DND-41 (cell line): Measurements from ENCODE around the gene IBSP.

Experiments used
- ATAC-seq: fragments of 200-7000 bp; cut with Tn5 transposase; 3 replicates; pipeline ENCODE4 v1.9.1; 2021; ENCODE audit warnings: low read depth; ENCODE audit not compliant: insufficient read depth
- DNase-seq: peaks from one replicate; pipeline ENCODE4 v3.0.0-alpha.2; 2020
- H2AFZ ChIP-seq: 2 replicates; pipeline ENCODE4 v1.6.0; 2012; ENCODE audit warnings: low read depth, low read length
- H3K27ac ChIP-seq: 2 replicates; pipeline ENCODE4 v1.5.1; 2012; ENCODE audit warnings: low read length, inconsistent platforms
- H3K27me3 ChIP-seq: fragments of 200-600 bp; sonication (generic); 2 replicates; pipeline ENCODE4 v1.6.0; 2012; ENCODE audit warnings: low read length, mild to moderate bottlenecking, inconsistent platforms; ENCODE audit not compliant: insufficient read depth, poor library complexity
- H3K36me3 ChIP-seq: 2 replicates; pipeline ENCODE4 v1.5.1; 2012; ENCODE audit warnings: low read length, inconsistent platforms; ENCODE audit not compliant: insufficient read depth
- H3K4me1 ChIP-seq: 2 replicates; pipeline ENCODE4 v1.5.1; 2012; ENCODE audit warnings: mild to moderate bottlenecking, low read length; ENCODE audit not compliant: insufficient read depth
- H3K4me2 ChIP-seq: 2 replicates; pipeline ENCODE4 v1.6.0; 2012; ENCODE audit warnings: mild to moderate bottlenecking, moderate library complexity, low read length, inconsistent platforms; ENCODE audit not compliant: insufficient read depth
- H3K4me3 ChIP-seq, 2 experiments: fragments of 200-600 bp in 1 of 2; shearing (Covaris generic) in 1 of 2; 2 replicates each; pipeline ENCODE4 v1.5.1; 2012 to 2016; ENCODE audit warnings: inconsistent platforms in 2 of 2, low read length in 2 of 2, mild to moderate bottlenecking in 2 of 2, low read depth in 1 of 2, moderate library complexity in 1 of 2
- H3K79me2 ChIP-seq: 2 replicates; pipeline ENCODE4 v1.6.0; 2012; ENCODE audit warnings: low read length, inconsistent platforms; ENCODE audit not compliant: insufficient read depth
- H3K9ac ChIP-seq: 2 replicates; pipeline ENCODE4 v1.6.0; 2012; ENCODE audit warnings: low read depth, mild to moderate bottlenecking, inconsistent platforms, low read length, moderate library complexity
- H3K9me3 ChIP-seq: 2 replicates; pipeline ENCODE4 v1.5.1; 2012; ENCODE audit warnings: low read length, moderate library complexity, mild to moderate bottlenecking, inconsistent platforms; ENCODE audit not compliant: insufficient read depth, severe bottlenecking
- H4K20me1 ChIP-seq: 2 replicates; pipeline ENCODE4 v1.6.0; 2012; ENCODE audit warnings: low read length; ENCODE audit not compliant: insufficient read depth
- CTCF ChIP-seq: IDR thresholded peaks from 2 replicates; pipeline ENCODE4 v1.5.1; 2012; ENCODE audit warnings: borderline replicate concordance, low read length, moderate library complexity, mild to moderate bottlenecking; ENCODE audit not compliant: poor library complexity, severe bottlenecking; ENCODE audit errors: extremely low read depth
- EZH2 ChIP-seq: IDR thresholded peaks from 3 replicates; pipeline ENCODE4 v1.6.1; 2012; ENCODE audit warnings: borderline replicate concordance, low read depth, mild to moderate bottlenecking, moderate library complexity, low read length, inconsistent platforms; ENCODE audit not compliant: severe bottlenecking

Gene IBSP

DNA sequence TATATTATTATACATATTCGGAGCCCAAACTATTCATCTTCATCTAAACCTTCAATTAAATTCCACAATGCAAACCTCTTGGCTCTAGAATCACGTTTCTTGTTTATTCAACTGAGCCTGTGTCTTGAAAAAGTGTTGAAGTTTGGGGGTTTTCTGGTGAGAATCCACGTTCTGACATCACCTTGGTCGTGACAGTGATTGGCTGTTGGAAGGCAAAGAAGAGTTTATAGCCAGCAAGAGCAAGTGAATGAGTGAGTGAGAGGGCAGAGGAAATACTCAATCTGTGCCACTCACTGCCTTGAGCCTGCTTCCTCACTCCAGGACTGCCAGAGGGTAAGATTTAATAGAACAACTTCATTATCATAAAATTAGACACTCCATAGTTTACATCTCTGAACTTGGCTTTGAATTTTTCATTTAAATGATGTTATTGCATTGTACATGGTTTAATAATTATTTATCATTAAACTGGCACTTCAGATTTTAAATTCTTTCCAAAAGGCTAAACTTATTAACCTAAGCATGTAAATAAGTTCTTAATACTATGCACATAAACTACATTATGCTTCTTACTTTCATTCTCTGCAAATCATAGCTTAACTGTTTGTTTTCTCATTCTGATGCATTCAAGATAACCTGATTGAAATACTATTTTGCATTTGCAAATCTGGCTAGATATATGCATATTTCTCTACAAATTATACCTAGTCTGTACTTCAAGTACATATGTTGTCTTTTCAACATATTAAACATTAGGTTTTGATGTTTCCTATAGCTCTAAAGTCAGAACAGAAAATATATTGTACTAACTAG lies at the start of gene IBSP:
Gene IBSP (plus strand): TSS at position 254 of the 813 bp plus-strand sequence. CDS start 2,808 bp downstream, outside the sequence.
- no peak within 1 kb of the TSS for H2AFZ ChIP-seq

GRCh38 chr4:87749883-87750282 lies 49.5 kb upstream of the IBSP start:
- peaks cover 3% of the 10 kb centered on the region for H3K9me3 ChIP-seq
- no peak overlapping the region for H3K4me2 ChIP-seq
- no peaks in the 10 kb centered on the region for H3K27me3 ChIP-seq
- ATAC-seq (no peak), DNase-seq (no peak)
- H2AFZ ChIP-seq, result no peak overlapping the region
- no peaks in the 10 kb centered on the region for H3K4me1 ChIP-seq
- no peaks in the 10 kb centered on the region for H3K36me3 ChIP-seq
- no peak overlapping the region for H3K4me3 ChIP-seq
- H4K20me1 ChIP-seq, result no peaks in the 10 kb centered on the region
- H3K9ac ChIP-seq, result no peak overlapping the region
- no peaks in the 10 kb centered on the region for H3K79me2 ChIP-seq
- H3K27ac ChIP-seq, result no peak overlapping the region
- TF ChIP-seq EZH2, result no peak
- TF ChIP-seq CTCF, result no peak

More for the DNA sequence above, at the start of gene IBSP:
- no peak within 1 kb of the TSS for H3K4me2 ChIP-seq
- H3K9ac ChIP-seq, result no peak within 1 kb of the TSS
- no peak within 1 kb of the TSS for H3K4me3 ChIP-seq
- no peaks in the 10 kb centered on the region for H4K20me1 ChIP-seq
- H3K36me3 ChIP-seq, result no peaks in the 10 kb centered on the region
- ATAC-seq (no peak), DNase-seq (no peak)
- H3K27me3 ChIP-seq, result no peaks in the 10 kb centered on the region
- H3K79me2 ChIP-seq, result no peaks in the 10 kb centered on the region
- TF ChIP-seq EZH2, result no peak
- no peak for TF ChIP-seq CTCF
- H3K9me3 ChIP-seq, result no peaks in the 10 kb centered on the region
- H3K27ac ChIP-seq, result no peak within 1 kb of the TSS
- no peaks in the 10 kb centered on the region for H3K4me1 ChIP-seq

- Histone ChIP-seq H3K27me3 (no peaks in the 10 kb centered on the region), H3K4me2 (no peak overlapping the region), H3K79me2 (no peaks in the 10 kb centered on the region), H3K4me3 (no peak overlapping the region), H3K9me3 (no peaks in the 10 kb centered on the region), H3K9ac (no peak overlapping the region), H3K4me1 (no peaks in the 10 kb centered on the region), H4K20me1 (no peaks in the 10 kb centered on the region), H3K27ac (no peak overlapping the region), H3K36me3 (no peaks in the 10 kb centered on the region), H2AFZ (no peak overlapping the region)
- ATAC-seq, result no peak
- DNase-seq, result no peak
- TF ChIP-seq CTCF, result no peak
- no peak for TF ChIP-seq EZH2
These were observed 41.1 kb upstream of the IBSP start for GRCh38 chr4:87758270-87758669.
